C4-2B (cell line): ENCODE results near the gene CACNA2D1.

Experiments used
- ZFX ChIP-seq: fragments of 450-650 bp; IDR thresholded peaks from 2 replicates; pipeline ENCODE4 v1.6.1; 2017
- TF ChIP-seq, protein P1 (sequence below): fragments of 450-650 bp; conservative IDR thresholded peaks from 2 replicates; pipeline ENCODE4 v1.5.1; 2017; ENCODE audit warnings: mild to moderate bottlenecking

DNA sequence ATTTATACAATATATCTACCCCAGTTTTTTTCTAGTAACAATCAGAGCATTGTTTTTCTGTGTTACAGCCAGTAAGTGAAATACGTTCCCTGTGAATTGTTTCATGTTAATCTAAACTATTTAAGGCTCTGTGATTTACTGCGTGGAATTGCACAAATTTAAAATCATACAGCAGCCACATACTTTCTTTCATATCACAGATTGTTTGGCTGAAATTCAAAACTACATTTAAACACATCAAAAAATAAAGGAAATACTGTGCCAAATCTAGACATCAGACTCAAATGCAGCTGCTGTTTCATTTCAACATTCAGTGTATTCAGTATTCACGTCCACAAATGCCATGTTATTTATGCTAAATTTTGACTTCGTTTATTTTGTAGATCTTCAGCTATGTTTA is 431.1 kb downstream of the CACNA2D1 start:
- TF ChIP-seq, protein P1, sequence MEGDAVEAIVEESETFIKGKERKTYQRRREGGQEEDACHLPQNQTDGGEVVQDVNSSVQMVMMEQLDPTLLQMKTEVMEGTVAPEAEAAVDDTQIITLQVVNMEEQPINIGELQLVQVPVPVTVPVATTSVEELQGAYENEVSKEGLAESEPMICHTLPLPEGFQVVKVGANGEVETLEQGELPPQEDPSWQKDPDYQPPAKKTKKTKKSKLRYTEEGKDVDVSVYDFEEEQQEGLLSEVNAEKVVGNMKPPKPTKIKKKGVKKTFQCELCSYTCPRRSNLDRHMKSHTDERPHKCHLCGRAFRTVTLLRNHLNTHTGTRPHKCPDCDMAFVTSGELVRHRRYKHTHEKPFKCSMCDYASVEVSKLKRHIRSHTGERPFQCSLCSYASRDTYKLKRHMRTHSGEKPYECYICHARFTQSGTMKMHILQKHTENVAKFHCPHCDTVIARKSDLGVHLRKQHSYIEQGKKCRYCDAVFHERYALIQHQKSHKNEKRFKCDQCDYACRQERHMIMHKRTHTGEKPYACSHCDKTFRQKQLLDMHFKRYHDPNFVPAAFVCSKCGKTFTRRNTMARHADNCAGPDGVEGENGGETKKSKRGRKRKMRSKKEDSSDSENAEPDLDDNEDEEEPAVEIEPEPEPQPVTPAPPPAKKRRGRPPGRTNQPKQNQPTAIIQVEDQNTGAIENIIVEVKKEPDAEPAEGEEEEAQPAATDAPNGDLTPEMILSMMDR, result no peak
- TF ChIP-seq ZFX, result no peak
